Fibroblast of lung (primary cell): ENCODE results near the gene UBE2J2. TPM values are rescaled to one million over a fixed set of nuclear protein-coding genes. Genes with fewer than 3 reads are reported as not detected.

Source experiments
- DNase-seq, 2 donors: peaks; one replicate each; pipeline versions ENCODE4 v3.0.0 to v3.0.0-alpha.2; 2010; ENCODE audit warnings: low read depth in 2 of 2
- H2AFZ ChIP-seq: 2 replicates; pipeline ENCODE4 v1.5.1; 2012; ENCODE audit warnings: low read length, control low read depth, inconsistent platforms
- H3K27ac ChIP-seq: 2 replicates; pipeline ENCODE4 v1.5.1; 2011; ENCODE audit warnings: low read length, control low read depth; ENCODE audit not compliant: insufficient read depth
- H3K27me3 ChIP-seq: 2 replicates; pipeline ENCODE4 v1.5.1; 2011; ENCODE audit warnings: mild to moderate bottlenecking, low read length; ENCODE audit not compliant: control insufficient read depth, insufficient read depth
- H3K36me3 ChIP-seq: 2 replicates; pipeline ENCODE4 v1.5.1; 2011; ENCODE audit warnings: low read length; ENCODE audit not compliant: control insufficient read depth, insufficient read depth
- H3K4me1 ChIP-seq: 2 replicates; pipeline ENCODE4 v1.5.1; 2011; ENCODE audit warnings: low read length; ENCODE audit not compliant: control insufficient read depth, insufficient read depth; ENCODE audit errors: extremely low read depth
- H3K4me2 ChIP-seq: 2 replicates; pipeline ENCODE4 v1.5.1; 2011; ENCODE audit warnings: low read length, control low read depth; ENCODE audit not compliant: insufficient read depth; ENCODE audit errors: extremely low read depth
- H3K4me3 ChIP-seq, 4 experiments: fragments of 200-600 bp in 1 of 4; sonication (generic) in 1 of 4; replicated peaks in 1 of 4; 2 replicates each; pipeline ENCODE4 v1.5.1; 2011 to 2016; ENCODE audit warnings: low read length in 4 of 4, low read depth in 3 of 4, mild to moderate bottlenecking in 3 of 4, control low read depth in 2 of 4, inconsistent platforms in 1 of 4, mixed read lengths in 1 of 4; ENCODE audit not compliant: insufficient read depth in 1 of 4; ENCODE audit errors: control extremely low read depth in 1 of 4
- H3K79me2 ChIP-seq: 2 replicates; pipeline ENCODE4 v1.5.1; 2012; ENCODE audit warnings: mild to moderate bottlenecking, low read length, inconsistent platforms; ENCODE audit not compliant: control insufficient read depth, insufficient read depth
- H3K9ac ChIP-seq: 2 replicates; pipeline ENCODE4 v1.5.1; 2011; ENCODE audit warnings: mild to moderate bottlenecking, low read length, control low read depth; ENCODE audit not compliant: insufficient read depth
- H3K9me3 ChIP-seq: 2 replicates; pipeline ENCODE4 v1.5.1; 2012; ENCODE audit warnings: low read depth, low read length; ENCODE audit not compliant: control insufficient read depth, insufficient read depth
- H4K20me1 ChIP-seq: 2 replicates; pipeline ENCODE4 v1.5.1; 2011; ENCODE audit warnings: low read length; ENCODE audit not compliant: control insufficient read depth, insufficient read depth; ENCODE audit errors: extremely low read depth
- CTCF ChIP-seq, 2 donors: IDR thresholded peaks in 1 of 2; conservative IDR thresholded peaks in 1 of 2; 1 replicate in 1 of 2; 2 replicates in 1 of 2; pipeline ENCODE4 v1.5.1; 2011 to 2012; ENCODE audit warnings: low read length in 2 of 2, control low read depth in 1 of 2, inconsistent platforms in 1 of 2, low read depth in 1 of 2, mild to moderate bottlenecking in 1 of 2
- EZH2 ChIP-seq: IDR thresholded peaks from 2 replicates; pipeline ENCODE4 v1.5.1; 2012; ENCODE audit warnings: low read length, control low read depth, mild to moderate bottlenecking; ENCODE audit errors: missing control alignments
- polyA plus RNA-seq, 2 donors: library from polyadenylated mRNA; depleted of rRNA in 1 of 2; stranded (reverse) in 1 of 2; unstranded in 1 of 2; fragments of >200 nt; gene quantifications; 2 replicates each; pipeline ENCODE4 v1.2.1, GENCODE V29; 2011 to 2012; ENCODE audit warnings: missing spikeins in 1 of 2
- total RNA-seq: library from RNA; depleted of rRNA; stranded (reverse); fragments of >200 nt; gene quantifications from 2 replicates; pipeline ENCODE4 v1.2.1, GENCODE V29; 2014

The UBE2J2 gene
- total and polyA plus RNA-seq, 2 donors (not counting 1 experiment from before 2014, with no cell fraction given), result 32.3 to 47.2 TPM

- Histone ChIP-seq H3K4me1 (no peaks in the 10 kb centered on the region), H3K9ac (no peak overlapping the region), H3K4me2 (no peak overlapping the region), H2AFZ (no peak overlapping the region), H3K36me3 (peaks cover 42% of the 10 kb centered on the region), H4K20me1 (no peaks in the 10 kb centered on the region), H3K9me3 (no peaks in the 10 kb centered on the region), H3K4me3 (no peak overlapping the region), H3K27ac (no peak overlapping the region), H3K79me2 (peaks cover 37% of the 10 kb centered on the region), H3K27me3 (no peaks in the 10 kb centered on the region)
- no peak for DNase-seq
- TF ChIP-seq EZH2, result no peak
- no peak for TF ChIP-seq CTCF (conservative IDR thresholded peaks at IDR 0.05 in 1 of 2, IDR thresholded peaks at IDR 0.05 in 1 of 2; ENCODE audit: low read depth in 1 of 2, low read length in 2 of 2)
Observed at GRCh38 chr1:1223321-1223720, 50.3 kb downstream of the UBE2J2 start.

- Histone ChIP-seq H3K4me1 (no peaks in the 10 kb centered on the region), H3K9me3 (no peaks in the 10 kb centered on the region), H3K36me3 (peaks cover 41% of the 10 kb centered on the region)
Observed at GRCh38 chr1:1222575-1223225, 51.0 kb downstream of the UBE2J2 start.

More at GRCh38 chr1:1222575-1223225, 51.0 kb downstream of the UBE2J2 start:
- TF ChIP-seq CTCF (conservative IDR thresholded peaks at IDR 0.05 in 1 of 2, IDR thresholded peaks at IDR 0.05 in 1 of 2; ENCODE audit: low read depth in 1 of 2, low read length in 2 of 2), result no peak
- no peak for TF ChIP-seq EZH2
- Histone ChIP-seq H3K79me2 (peaks cover 30% of the 10 kb centered on the region), H3K4me2 (no peak overlapping the region), H4K20me1 (no peaks in the 10 kb centered on the region), H3K4me3 (no peak overlapping the region), H2AFZ (no peak overlapping the region), H3K27ac (no peak overlapping the region), H3K9ac (no peak overlapping the region), H3K27me3 (no peaks in the 10 kb centered on the region)
- no peak for DNase-seq
